Right lobe of liver (tissue), 6 donors: ENCODE data around the gene TNS1. TPM values are rescaled to one million over a fixed set of nuclear protein-coding genes. Genes with fewer than 3 reads are reported as not detected.

Experiments
- ATAC-seq, 4 donors: fragments of 200-7000 bp; cut with Tn5 transposase; one replicate each; pipeline ENCODE4 v1.9.1; 2020; ENCODE audit warnings: mild to moderate bottlenecking in 4 of 4, moderate library complexity in 4 of 4
- DNase-seq, 3 donors: peaks; one replicate each; pipeline ENCODE4 v3.0.0-alpha.2; 2020
- H3K27ac ChIP-seq, 3 donors: fragments of 200-600 bp; one replicate each; pipeline ENCODE4 v1.8.0; 2022
- H3K27me3 ChIP-seq, 2 donors: fragments of 200-600 bp; one replicate each; pipeline ENCODE4 v1.8.0; 2022
- H3K36me3 ChIP-seq, 4 donors: fragments of 200-600 bp; sonication (generic) in 1 of 4; one replicate each; pipeline versions ENCODE4 v1.5.1 to v1.8.0; 2017 to 2022; ENCODE audit warnings: control low read depth in 1 of 4
- H3K4me1 ChIP-seq, 4 donors: fragments of 200-600 bp; sonication (generic) in 1 of 4; one replicate each; pipeline versions ENCODE4 v1.5.1 to v1.8.0; 2017 to 2022; ENCODE audit warnings: control low read depth in 1 of 4
- H3K4me3 ChIP-seq, 3 donors: fragments of 200-600 bp; one replicate each; pipeline ENCODE4 v1.8.0; 2022
- H3K9me3 ChIP-seq, 4 donors: fragments of 200-600 bp; sonication (generic) in 1 of 4; one replicate each; pipeline versions ENCODE4 v1.5.1 to v1.8.0; 2017 to 2022; ENCODE audit warnings: control low read depth in 1 of 4
- CTCF ChIP-seq, 4 donors: fragments of 200-600 bp in 3 of 4; fragments of 450-650 bp in 1 of 4; IDR thresholded peaks; one replicate each; pipeline versions ENCODE4 v1.5.1 to v1.8.0; 2016 to 2022; ENCODE audit warnings: antibody characterized with exemption in 4 of 4, mild to moderate bottlenecking in 2 of 4
- POLR2A ChIP-seq: fragments of 450-650 bp; IDR thresholded peaks from one replicate; pipeline ENCODE4 v1.6.1; 2017; ENCODE audit warnings: antibody characterized with exemption, mild to moderate bottlenecking
- WGBS: methylation state at CpG from one replicate; pipeline ENCODE4 v1.1.6; 2018; ENCODE audit warnings: low coverage, low lambda C conversion rate; ENCODE audit not compliant: insufficient coverage; ENCODE audit errors: missing lambda C conversion rate; 5-methylcytosine and 5-hydroxymethylcytosine counted together
- intact Hi-C, 2 donors: fragments of 100-400 bp; cut with DNase I; formaldehyde crosslinking; loops; one replicate each; pipeline versions ENCODE4 v1.11.2 to v1.14.1; 2022
- total RNA-seq, 6 experiments: library from RNA; depleted of rRNA in 2 of 6; stranded (reverse); fragments of >200 nt in 2 of 6; fragmentation: NEBNext Ultra II Directional in 3 of 6; extraction: Animal tissue kit (Norgen Biotek cat#: 25700) in 3 of 6; gene quantifications; one replicate each; pipeline versions ENCODE4 v1.1.0 to v1.2.4, GENCODE V29; 2016 to 2023
- donor health status: DM: no; HTN: yes; CAD: no.
- donor health status: DM: no; HTN: no; CAD: no.
- donor health status: DM: no; HTN: no; CAD: no.
- donor health status: DM: no; HTN: yes; CAD: no.
- donor health status: DM: no; HTN: yes; CAD: no.

TNS1 gene
- total RNA-seq, 6 experiments from 2014 or later = 68.4 to 209 (median 99.2) TPM

GRCh38 chr2:217950401-217950871, 52.4 kb downstream of the TNS1 start:
- no peak overlapping the region for H3K27ac ChIP-seq
- ATAC-seq (peak; percentile 73 to 91 (median 88)), DNase-seq (peak in 2 of 3 donors; percentile 79 to 82)
- H3K4me3 ChIP-seq = no peak overlapping the region
- H3K9me3 ChIP-seq = no peaks in the 10 kb centered on the region
- H3K4me1 ChIP-seq = peaks cover 0 to 17% (median 4%) of the 10 kb centered on the region in 4 donors
- WGBS = 80% methylated on average over 7 of the region's 10 CpGs
- H3K36me3 ChIP-seq = no peaks in the 10 kb centered on the region
- no peak for TF ChIP-seq CTCF (IDR thresholded peaks at IDR 0.05)
- no peak for TF ChIP-seq POLR2A
- no peaks in the 10 kb centered on the region for H3K27me3 ChIP-seq
- intact Hi-C loops = no loop called here

GRCh38 chr2:217949447-217949846, 53.3 kb downstream of the TNS1 start:
- H3K4me3 ChIP-seq = no peak overlapping the region
- TF ChIP-seq POLR2A (no peak), CTCF (IDR thresholded peaks at IDR 0.05) (no peak)
- no peaks in the 10 kb centered on the region for H3K9me3 ChIP-seq
- no peaks in the 10 kb centered on the region for H3K27me3 ChIP-seq
- intact Hi-C loops = loop anchor here in 1 of 2 donors (5.0 kb wide), 1 partner anchor 38 kb away; no protein-coding TSS in a partner anchor
- no peaks in the 10 kb centered on the region for H3K36me3 ChIP-seq
- peaks cover 0 to 19% (median 5%) of the 10 kb centered on the region in 4 donors for H3K4me1 ChIP-seq
- no peak for ATAC-seq
- no peak overlapping the region for H3K27ac ChIP-seq
- no peak for DNase-seq

GRCh38 chr2:217948897-217949296, 53.9 kb downstream of the TNS1 start:
- 80% methylated on average over 1 of the region's 6 CpGs for WGBS
- no peak overlapping the region for H3K4me3 ChIP-seq
- intact Hi-C loops = loop anchor here in 1 of 2 donors (5.0 kb wide), 1 partner anchor 38 kb away; no protein-coding TSS in a partner anchor
- ATAC-seq (no peak), DNase-seq (no peak)
- TF ChIP-seq CTCF (IDR thresholded peaks at IDR 0.05) = no peak
- TF ChIP-seq POLR2A = no peak
- H3K4me1 ChIP-seq = peaks cover 0 to 19% (median 7%) of the 10 kb centered on the region in 4 donors
- no peaks in the 10 kb centered on the region for H3K9me3 ChIP-seq
- no peaks in the 10 kb centered on the region for H3K36me3 ChIP-seq
- no peaks in the 10 kb centered on the region for H3K27me3 ChIP-seq
- H3K27ac ChIP-seq = no peak overlapping the region

GRCh38 chr2:217948351-217948791, 54.4 kb downstream of the TNS1 start:
- ATAC-seq = no peak
- intact Hi-C loops = loop anchor here in 1 of 2 donors (5.0 kb wide), 1 partner anchor 39 kb away; no protein-coding TSS in a partner anchor
- Histone ChIP-seq H3K27me3 (no peaks in the 10 kb centered on the region), H3K4me3 (no peak overlapping the region), H3K4me1 (peaks cover 0 to 19% (median 7%) of the 10 kb centered on the region in 4 donors), H3K27ac (no peak overlapping the region), H3K9me3 (no peaks in the 10 kb centered on the region), H3K36me3 (no peaks in the 10 kb centered on the region)
- TF ChIP-seq POLR2A = no peak
- TF ChIP-seq CTCF (IDR thresholded peaks at IDR 0.05) = no peak
- 94% methylated on average over 2 of the region's 4 CpGs for WGBS
- DNase-seq = peak in 1 of 3 donors; percentile 26
